NCI-H1048 (cell line): ENCODE results near the gene ZNF346.
"Not testable (repeated sequence)": the region's sequence is repeated elsewhere in the genome, so short reads cannot be mapped to it uniquely, and the experiment has no call there.

Experiments used
- DNase-seq: peaks from one replicate; lab custom pipeline; 2025; lab: John Stamatoyannopoulos, UW

ZNF346 gene

GRCh38 chr5:177010153-177010552, 12.3 kb upstream of the ZNF346 start:
- DNase-seq, result no peak

DNA sequence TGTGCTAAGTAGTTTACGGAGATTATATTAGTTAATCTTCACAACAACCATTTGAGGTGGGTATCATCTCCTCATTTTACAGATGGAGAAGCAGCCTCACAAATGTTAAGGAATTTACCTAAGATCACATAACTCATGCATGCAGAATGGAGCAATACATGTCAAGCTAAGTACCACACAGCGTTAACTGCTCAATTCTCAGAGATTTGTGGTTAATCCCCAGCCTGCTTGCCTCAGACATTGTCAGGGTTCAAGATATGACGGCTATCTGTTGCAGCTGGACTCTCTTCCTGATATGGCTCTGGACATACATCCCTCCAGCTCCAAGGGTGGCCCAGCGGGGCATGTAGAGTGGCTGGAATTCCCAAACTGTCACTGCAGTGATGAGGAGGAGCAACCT, 7.3 kb upstream of the ZNF346 start:
- no peak for DNase-seq

- DNase-seq, result no peak
Measured at GRCh38 chr5:177018341-177018740, 4.2 kb upstream of the ZNF346 start.

DNA sequence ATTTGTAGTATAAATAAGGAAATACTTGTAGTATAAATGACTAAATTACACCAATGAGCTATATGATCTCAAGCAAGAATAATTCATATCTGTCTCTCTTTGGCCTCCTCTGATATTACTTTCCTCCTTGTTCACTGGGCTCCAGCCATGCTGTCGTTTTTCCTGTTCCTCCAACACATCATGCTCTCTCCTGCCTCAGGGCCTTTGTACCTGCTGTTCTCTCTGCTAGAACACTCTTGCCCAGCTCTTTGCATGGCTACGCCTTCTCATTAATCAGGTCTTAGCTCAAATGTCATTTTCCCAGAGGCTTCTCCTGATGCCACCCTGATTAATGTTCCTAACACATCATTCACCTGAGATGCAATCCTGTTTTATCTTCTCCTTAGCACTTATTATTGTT, 2.5 kb upstream of the ZNF346 start:
- no peak for DNase-seq

GRCh38 chr5:177023303-177023664, 788 bp downstream of the ZNF346 start:
- no peak for DNase-seq

GRCh38 chr5:177024559-177024958, 2.1 kb downstream of the ZNF346 start:
- no peak for DNase-seq

GRCh38 chr5:177025101-177025601, 2.7 kb downstream of the ZNF346 start:
- DNase-seq, result no peak

- no peak for DNase-seq
Measured at GRCh38 chr5:177027665-177028064, 5.2 kb downstream of the ZNF346 start.

DNA sequence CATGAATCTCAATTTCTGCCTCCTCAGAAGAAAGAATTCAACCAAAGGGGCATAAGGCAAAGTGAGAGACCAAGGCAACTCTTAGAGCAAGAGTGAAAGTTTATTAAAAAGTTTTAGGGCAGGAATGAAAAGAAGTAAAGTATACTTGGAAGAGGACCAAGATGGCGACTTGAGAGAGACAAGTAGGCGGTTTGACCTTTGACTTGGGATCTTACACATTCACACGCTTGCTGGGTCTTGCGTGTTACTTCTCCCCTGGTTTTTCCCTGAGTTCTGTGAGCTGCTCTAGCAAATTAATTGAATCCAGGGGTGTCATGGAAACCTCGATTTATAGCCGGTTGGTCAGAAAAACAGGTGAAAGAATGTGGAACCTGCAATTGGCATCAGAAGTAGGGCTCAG, 7.0 kb downstream of the ZNF346 start:
- DNase-seq, result no peak

DNA sequence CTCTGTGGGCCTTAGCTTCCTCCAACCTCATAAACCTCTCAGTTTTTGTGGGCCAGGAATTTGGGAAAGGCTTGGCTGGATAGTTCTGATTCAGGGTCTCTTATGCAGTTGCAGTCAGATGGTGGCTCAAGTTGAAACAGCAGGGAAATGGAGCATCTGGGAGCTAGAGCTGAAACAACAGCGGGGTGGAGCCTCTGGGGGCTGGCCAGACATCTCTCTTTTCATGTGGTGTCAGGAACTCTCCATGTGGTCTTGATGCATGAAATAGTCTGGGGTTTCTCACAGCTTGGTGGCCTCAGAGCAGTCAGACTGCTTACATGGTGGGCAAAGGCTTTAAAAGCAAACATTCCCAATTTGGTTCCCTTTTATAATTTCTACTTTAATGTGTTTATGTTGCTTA, 13.5 kb downstream of the ZNF346 start:
- DNase-seq, result no peak

DNA sequence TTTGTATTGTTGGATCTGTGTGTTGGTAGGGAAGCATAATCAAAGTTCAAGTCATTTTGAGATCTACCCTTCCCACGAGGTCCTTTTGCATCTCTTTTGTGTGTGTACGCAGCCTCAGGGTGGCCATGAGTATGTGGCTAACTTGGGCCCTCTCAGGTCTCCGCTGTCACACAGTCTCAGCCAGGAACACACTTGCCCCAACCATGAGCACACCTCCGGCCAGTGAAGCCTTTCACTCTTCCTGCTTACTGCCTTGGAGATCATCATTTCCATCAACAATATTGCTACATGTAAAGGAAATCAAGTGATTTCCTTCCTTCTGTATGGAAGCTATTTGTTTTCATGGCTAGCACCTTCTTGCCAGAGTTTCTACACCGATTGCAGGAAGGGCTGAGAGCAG, 13.9 kb downstream of the ZNF346 start:
- no peak for DNase-seq

GRCh38 chr5:177036921-177037320, 14.4 kb downstream of the ZNF346 start:
- DNase-seq, result no peak

DNA sequence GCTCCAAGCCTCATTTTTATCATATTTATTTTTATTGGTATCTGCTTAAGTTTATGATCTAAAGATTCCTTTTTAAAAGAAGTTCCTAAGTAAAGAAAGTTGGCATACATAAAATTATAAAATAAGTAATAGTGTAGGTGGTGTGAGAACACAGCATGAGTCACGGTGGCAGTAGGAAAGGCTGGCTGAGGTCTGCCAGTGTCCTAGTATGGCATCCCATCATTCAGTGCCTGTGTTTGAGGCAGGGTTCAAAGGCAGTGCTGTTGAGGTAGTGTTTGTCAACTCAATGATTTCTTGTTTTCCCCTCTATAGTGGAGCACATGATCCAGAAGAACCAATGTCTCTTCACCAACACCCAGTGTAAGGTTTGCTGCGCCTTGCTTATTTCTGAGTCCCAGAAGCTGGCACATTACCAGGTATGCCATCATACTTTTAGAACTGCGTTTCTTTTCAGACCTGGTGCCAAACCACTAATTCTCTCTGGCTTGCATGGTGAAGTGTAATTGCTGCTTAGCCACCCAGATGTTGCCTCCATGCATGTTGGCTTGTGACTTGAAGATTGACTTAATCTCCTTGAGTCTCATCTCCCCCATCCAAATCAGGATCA, 18.4 kb downstream of the ZNF346 start:
- DNase-seq, result no peak

DNA sequence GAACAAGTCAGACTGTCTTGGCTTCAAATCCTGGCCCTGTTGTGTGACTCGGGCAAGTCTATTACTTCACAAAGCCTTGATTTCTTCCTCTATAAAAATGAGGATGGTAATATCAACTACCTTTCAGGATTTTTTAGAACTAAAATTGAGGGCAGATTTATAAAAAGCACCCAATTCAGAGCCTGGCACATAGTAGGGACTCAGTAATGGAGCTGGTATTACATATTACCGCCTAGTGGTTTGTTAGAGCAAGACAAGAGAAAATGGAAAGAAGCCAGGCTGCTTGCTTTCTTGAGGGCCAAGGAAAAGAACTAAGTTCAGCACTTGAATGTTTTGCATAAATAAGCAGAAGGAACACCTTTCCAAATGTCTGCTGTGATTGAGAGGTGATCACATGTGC, 19.4 kb downstream of the ZNF346 start:
- no peak for DNase-seq

- DNase-seq, result no peak
Measured at GRCh38 chr5:177043114-177043513, 20.6 kb downstream of the ZNF346 start.

DNA sequence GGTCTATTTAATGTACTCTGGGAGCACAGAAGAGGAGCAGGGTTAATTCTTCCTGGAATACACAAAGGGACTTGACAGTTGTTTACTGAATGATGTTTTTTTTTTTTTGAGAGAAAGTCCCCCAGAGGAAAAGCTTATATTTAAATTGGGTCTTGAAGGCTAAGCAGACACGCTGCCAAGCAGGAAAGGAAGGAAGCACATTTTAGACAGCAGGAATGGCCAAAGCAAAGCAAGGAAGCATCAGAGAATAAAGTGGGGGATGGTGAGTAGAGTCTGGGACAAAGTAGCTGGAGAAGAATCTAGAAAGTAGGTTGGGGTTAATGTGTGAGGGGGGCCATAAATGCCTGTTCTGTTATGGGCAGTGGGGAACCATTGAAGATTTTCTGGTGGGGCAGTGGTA, 21.5 kb downstream of the ZNF346 start:
- DNase-seq, result no peak

DNA sequence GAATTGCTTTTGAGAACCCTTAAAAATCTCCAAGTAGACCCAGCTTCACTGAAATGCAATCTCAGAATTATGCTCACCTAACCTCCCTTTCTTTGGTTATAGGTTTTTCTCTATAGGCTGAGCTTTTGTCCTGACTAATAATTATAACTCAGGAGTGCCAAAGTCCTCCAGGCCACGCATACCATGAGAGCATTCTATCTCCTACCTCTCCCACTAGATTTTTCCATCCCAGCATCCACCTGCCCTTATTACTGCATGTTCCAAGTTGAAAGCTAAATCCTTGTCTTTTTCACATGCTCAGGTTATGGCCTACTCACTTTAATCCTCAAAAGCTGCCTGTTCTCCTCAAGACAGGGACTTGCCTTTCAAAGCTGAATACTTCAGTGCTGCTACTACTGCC, 22.1 kb downstream of the ZNF346 start:
- no peak for DNase-seq

GRCh38 chr5:177045631-177046030, 23.1 kb downstream of the ZNF346 start:
- DNase-seq, result no peak

DNA sequence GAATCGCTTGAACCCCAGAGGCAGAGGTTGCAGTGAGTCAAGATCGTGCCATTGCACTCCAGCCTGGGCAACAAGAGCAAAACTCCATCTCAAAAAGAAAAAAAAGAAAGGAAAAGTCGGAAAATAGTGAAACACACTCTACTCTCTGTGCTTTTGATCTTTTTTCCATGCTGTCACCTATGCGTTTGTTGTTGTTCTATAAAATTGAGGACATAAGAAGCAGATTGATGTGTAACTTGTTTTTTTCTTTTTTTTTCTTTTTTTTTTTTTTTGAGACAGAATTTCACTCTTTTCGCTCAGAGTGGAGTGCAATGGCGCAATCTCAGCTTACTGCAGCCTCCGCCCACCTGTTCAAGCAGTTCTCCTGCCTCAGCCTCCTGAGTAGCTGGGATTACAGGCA, 26.0 kb downstream of the ZNF346 start:
- DNase-seq, result not testable (repeated sequence)

DNA sequence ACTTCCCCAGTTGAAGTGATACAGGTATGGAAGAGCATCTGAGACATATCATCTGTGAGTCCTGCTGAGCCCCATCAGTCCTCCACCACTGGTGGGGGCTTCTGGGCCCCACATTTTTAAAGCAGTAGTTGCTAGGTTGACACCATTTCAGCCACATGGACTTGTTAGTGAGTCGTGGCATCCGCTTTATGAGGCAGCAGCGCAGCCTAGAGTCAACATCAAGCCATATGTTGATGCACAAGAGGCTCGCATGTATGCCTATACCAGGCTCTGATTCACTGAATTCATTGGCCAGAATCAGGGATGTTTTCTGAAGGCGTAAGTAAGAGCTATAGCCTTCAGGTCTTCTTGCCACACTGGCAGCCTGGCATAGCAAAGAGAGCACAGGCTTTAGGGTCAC, 26.8 kb downstream of the ZNF346 start:
- DNase-seq, result no peak

GRCh38 chr5:177064500-177065277, 42.2 kb downstream of the ZNF346 start:
- DNase-seq, result no peak

- no peak for DNase-seq
Measured at GRCh38 chr5:177065491-177065890, 43.0 kb downstream of the ZNF346 start.

GRCh38 chr5:177066224-177066623, 43.7 kb downstream of the ZNF346 start:
- no peak for DNase-seq

DNA sequence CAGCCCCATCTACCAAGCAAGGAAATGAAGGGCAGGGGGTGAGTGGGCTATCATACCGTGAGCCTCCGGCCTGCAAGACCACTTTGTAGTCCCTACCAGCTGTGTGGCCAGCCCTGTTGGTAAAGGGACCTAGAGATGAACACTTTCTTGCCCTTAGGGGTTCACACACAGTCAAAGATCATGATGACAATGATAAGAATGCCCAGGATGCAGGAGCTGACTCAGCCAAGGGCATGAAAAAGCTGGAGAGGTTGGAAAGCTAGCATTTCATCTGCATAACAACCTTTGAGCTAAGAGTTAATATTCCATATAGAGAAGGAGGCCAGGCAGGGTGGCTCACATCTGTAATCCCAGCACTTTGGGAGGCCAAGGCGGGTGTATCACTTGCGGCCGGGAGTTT, 45.0 kb downstream of the ZNF346 start:
- no peak for DNase-seq
